Measurements from ENCODE around the gene DQX1.
"Not testable (repeated sequence)": the region's sequence is repeated elsewhere in the genome, so short reads cannot be mapped to it uniquely, and the experiment has no call there.

DQX1 gene

GRCh38 chr2:74525717-74526648 lies at the start of gene DQX1:
Gene DQX1, minus strand, starts transcription at chr2:74526231. Its CDS starts 502 bp downstream, at chr2:74525729.
- DNase-seq = no peak

- no peak for DNase-seq
These were observed 49.3 kb upstream of the DQX1 start for GRCh38 chr2:74575320-74575719.

- DNase-seq = no peak
These were observed 47.9 kb upstream of the DQX1 start for GRCh38 chr2:74573747-74574562.

- DNase-seq = no peak
These were observed 46.3 kb upstream of the DQX1 start for GRCh38 chr2:74572178-74572925.

- no peak for DNase-seq
These were observed 45.0 kb upstream of the DQX1 start for GRCh38 chr2:74571058-74571457.

- no peak for DNase-seq
These were observed 43.7 kb upstream of the DQX1 start for GRCh38 chr2:74569686-74570085.

- no peak for DNase-seq
These were observed 41.9 kb upstream of the DQX1 start for GRCh38 chr2:74567881-74568280.

- DNase-seq = no peak
These were observed 40.7 kb upstream of the DQX1 start for GRCh38 chr2:74566754-74567085.

GRCh38 chr2:74566076-74566753 lies 40.2 kb upstream of the DQX1 start:
- DNase-seq = no peak

- DNase-seq = no peak
These were observed 38.2 kb upstream of the DQX1 start for GRCh38 chr2:74564222-74564621.

- no peak for DNase-seq
These were observed 36.2 kb upstream of the DQX1 start for GRCh38 chr2:74562126-74562775.

- not testable (repeated sequence) for DNase-seq
These were observed 35.0 kb upstream of the DQX1 start for GRCh38 chr2:74561022-74561421.

- DNase-seq = no peak
These were observed 34.6 kb upstream of the DQX1 start for GRCh38 chr2:74560591-74560990.

- DNase-seq = no peak
These were observed 33.9 kb upstream of the DQX1 start for GRCh38 chr2:74559912-74560311.

- no peak for DNase-seq
These were observed 32.5 kb upstream of the DQX1 start for GRCh38 chr2:74558284-74559230.

- no peak for DNase-seq
These were observed 30.9 kb upstream of the DQX1 start for GRCh38 chr2:74556831-74557370.

- no peak for DNase-seq
These were observed 30.1 kb upstream of the DQX1 start for GRCh38 chr2:74556159-74556558.

- no peak for DNase-seq
These were observed 29.6 kb upstream of the DQX1 start for GRCh38 chr2:74555610-74556103.

GRCh38 chr2:74554820-74555531 lies 28.9 kb upstream of the DQX1 start:
- no peak for DNase-seq

Measured in NCI-H1930 (cell line).